ENCODE measurements around the gene HCLS1.
"Not testable (repeated sequence)": the region's sequence is repeated elsewhere in the genome, so short reads cannot be mapped to it uniquely, and the experiment has no call there.

The HCLS1 gene, protein sequence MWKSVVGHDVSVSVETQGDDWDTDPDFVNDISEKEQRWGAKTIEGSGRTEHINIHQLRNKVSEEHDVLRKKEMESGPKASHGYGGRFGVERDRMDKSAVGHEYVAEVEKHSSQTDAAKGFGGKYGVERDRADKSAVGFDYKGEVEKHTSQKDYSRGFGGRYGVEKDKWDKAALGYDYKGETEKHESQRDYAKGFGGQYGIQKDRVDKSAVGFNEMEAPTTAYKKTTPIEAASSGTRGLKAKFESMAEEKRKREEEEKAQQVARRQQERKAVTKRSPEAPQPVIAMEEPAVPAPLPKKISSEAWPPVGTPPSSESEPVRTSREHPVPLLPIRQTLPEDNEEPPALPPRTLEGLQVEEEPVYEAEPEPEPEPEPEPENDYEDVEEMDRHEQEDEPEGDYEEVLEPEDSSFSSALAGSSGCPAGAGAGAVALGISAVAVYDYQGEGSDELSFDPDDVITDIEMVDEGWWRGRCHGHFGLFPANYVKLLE

DNA sequence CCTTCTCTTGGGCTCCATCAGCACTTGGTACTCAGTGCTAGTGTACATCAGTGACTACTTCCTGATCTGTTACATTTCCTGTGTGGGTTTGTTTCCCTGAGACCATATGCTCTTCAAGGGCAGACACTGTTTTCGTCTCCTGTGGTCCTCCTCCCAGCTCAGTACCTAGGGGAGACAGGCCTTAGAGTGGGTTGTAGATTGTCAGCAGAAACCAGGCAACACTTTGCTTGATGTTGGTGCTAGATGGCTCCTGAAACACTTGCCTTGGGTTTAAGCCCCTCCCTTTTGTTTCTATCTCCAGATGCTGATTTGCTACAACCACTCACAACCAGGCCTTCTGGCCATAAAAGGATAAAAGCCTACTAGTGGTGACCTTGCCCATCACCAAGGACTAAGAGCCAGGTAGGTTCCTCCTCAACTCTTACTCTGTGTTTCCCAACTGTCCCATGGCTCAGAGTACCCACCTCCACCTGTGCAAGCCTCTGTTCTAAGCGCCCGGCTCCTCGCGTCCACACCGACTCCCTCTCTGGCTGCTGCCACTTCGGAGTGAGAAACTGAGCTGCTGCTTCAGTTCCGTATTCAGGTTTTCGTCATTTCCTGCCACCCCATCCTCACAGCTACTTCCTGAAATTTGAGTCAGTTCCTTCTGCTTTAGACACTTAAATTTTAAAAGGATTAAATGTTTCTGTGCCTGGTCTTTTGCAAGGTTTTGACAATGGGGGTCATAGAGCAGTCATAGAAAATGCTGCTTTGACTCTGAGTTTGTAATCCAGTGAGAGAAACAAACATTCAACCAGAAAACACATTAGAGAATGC, at the start of gene HCLS1:
Gene HCLS1 (minus strand): TSS at position 548 of the 816 bp plus-strand sequence. CDS start 2,556 bp downstream, outside the sequence.
- DNase-seq = no peak

DNA sequence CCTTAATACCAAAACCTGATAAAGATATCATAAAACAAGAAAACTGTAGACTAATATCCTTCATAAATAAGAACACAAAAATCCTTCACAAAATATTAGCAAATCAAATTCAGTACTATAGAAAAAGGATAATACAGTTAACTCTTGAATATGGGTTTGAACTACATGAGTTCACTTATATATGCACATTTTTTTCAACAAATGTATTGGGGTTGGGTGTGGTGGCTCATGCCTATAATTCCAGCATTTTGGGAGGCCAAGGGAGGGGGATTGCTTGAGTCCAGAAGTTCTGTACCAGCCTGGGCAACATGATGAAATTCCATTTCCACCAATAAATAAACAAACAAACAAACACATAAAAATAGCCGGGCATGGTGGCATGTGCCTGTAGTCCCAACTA, 49.6 kb upstream of the HCLS1 start:
- no peak for DNase-seq

DNA sequence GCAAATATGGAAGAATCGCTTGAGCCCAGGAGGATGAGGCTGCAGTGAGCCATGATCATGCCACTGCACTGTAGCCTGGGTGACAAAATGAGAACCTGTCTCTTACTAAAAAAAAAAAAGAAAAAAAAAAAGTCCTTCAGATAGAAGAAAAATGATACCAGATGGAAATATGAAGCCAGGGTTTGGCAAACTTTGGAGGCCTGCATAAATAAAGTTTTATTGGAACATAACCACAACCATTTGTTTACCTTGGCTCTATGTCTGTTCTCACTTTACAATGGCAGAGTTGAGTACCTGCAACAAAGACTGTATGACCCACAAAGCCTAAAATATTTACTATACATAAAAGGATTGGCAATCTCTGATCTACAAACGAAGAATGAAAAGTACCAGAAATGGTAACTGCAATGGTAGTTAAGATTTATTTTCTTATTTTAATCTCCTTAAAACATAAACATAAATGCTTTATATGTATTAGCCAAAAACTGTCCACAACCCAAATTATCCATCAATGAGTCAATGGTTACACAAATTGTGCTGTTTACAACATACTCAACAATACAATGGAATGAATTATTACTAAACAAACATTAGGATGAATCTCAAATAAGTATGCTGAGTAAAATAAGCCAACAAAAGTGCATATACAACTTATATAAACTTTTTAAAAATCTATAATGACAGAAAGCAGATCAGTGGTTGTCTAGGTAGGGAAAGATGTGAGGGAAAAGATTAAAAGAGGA, 47.0 kb upstream of the HCLS1 start:
- DNase-seq = no peak

DNA sequence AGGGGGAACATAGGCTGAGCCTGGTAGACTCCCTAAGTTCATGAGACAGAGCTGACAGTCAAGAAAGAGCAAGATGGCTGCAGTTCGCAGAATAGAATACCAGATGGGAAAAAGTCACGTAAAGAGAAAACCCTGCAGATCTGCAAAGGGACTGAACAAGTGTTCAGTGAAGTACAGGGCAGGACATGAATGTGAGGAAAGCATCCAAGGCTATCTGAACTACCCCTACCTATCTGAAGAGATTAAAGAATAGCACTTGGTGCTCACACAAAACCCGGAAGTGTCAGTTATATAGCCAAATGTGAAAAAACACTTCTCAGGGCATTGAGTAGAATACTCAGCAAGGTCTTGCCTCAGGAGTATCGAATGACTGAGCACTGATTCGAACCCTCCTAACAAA, 44.8 kb upstream of the HCLS1 start:
- no peak for DNase-seq

DNA sequence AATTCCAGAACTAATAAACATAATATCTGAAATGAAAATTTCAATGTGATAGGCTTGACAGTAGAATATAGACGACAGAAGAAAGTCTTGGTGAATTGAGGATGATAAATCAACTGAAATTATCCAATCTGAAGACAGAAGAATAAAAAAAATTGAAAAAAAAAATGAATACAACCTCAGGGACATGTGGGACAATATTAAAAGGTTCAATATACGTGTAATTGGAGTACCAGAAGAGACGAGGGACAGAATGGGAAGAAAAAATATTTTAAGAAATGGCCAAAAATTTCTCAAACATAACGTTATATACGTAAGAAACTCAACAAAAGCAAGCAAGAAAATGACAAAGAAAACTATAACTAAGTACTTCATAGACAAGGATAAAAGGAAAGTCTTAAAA, 43.3 kb upstream of the HCLS1 start:
- DNase-seq = no peak

DNA sequence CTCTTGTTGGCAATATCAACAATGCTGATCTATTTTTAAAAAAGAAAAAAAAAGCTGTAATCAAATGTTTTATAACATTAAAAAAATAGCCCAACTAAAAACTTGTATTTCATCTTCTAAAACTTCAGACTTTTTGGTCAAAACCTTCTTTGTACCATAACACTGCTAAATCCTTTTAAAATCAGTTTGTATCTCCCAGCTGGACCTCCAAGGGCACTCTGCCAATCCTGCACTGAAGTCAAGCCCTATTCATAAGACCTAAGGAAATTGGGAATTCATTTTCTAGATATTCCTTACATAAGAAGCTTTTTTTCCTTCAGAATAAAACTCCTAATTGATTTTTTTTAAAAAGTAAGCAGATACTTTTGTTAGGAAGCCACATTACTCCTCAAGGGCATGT, 38.2 kb upstream of the HCLS1 start:
- DNase-seq = no peak

DNA sequence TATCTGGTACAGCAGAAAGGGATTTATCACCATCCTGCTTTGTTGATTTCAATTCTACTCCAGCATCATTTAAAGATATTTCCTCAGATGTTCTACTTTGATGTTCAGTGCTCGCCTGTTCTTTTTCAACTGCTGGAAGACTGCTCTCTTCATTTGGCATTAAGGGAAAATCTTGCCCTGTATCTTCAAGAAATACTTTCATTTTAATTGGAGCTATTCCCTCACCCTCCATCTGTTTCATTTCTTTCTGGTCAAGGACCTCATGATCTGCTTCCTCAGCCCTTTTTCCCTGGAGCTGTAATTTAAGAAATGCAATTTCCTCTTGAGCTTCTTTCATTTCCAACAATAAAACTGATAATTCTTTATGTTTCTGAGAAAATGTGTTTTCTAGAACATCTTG, 37.8 kb upstream of the HCLS1 start:
- DNase-seq = no peak

DNA sequence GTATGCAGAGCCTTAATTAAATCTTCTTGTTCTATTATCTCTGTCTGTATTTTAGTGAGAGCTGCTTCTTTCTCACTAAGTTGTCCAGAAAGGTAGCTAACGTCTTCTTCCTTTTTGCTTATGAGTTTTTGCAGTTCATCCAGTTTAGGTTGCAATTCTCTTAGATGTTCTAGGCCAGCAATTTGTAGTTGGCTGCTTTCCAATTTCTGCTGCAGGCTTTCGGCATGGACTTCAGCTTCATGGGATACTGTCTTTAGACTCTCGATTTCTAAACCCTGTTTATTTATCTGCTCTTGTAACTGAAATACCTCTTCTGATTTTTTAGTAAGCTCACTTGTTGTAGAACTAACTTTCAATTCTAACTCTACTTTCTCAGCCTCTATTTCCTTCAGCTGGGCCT, 35.5 kb upstream of the HCLS1 start:
- DNase-seq = no peak

DNA sequence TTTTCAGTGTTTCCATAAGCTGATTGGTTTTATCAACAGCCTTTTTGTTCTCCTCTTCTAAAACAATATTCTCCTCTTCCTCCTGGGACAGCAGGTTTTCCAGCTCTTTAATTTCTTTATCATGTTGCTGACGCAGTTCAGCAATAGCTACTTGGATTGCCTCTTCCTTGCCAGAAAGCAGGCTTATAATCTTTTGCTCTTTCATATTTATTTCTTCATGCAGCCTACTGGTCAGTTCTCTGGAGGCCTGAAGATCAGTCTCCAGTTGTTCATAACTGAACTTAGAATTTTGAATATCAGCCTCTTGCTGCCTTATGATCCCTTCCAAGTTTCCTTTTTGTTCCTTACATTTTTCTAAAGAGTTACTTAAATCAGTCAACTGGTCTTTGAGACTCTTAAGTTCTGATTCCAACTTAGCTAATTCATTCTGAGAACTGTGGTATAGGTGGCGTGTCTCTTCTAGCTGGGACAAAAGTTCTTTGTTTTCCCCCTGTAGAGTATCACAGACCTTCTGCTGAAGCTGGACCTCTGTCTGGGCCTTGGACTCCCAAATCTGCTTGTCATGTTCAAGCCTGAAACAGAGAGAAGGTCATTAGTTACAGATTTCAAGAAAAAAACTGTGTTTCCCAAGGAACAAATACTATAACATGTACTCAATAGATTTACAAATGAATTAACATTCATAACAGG, 31.5 kb upstream of the HCLS1 start:
- DNase-seq = no peak

DNA sequence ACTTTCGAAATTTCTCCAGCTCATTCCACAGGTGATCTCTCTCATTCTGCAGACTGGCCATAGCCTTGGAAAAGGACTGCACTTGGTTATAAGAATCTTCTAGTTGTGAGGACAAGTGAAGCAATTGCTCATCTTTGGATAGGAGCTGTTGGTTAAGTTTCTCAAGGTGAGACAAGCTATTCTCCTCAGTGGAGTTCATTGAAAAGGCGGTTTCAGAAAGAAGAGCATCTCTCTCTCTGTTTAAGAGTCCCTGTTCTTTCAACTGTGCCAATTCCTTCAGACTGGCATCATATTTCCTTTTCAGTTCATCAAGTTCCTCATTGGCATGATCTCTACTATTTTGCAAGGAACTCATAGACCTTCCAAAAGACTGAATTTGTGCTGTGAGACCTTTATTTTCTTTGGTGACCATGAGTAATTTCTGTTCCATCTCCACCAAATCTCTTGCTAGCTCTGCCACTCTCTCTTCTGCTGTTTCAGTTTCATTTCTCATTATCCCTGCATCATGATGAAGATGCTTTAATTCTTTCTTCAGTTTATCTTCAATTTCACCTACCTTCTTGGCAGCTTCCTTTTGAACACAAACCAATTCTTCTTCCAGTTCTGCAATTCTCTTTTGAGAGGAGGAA, 30.2 kb upstream of the HCLS1 start:
- no peak for DNase-seq

DNA sequence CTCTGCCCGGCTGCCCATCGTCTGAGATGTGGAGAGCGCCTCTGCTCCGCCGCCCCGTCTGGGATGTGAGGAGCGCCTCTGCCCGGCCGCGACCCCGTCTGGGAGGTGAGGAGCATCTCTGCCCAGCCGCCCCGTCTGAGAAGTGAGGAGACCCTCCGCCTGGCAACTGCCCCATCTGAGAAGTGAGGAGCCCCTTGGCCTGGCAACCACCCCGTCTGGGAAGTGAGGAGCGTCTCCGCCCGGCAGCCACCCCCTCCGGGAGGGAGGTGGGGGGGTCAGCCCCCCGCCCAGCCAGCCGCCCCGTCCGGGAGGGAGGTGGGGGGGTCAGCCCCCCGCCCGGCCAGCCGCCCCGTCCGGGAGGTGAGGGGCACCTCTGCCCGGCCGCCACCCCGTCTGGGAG, 28.0 kb upstream of the HCLS1 start:
- DNase-seq = not testable (repeated sequence)

DNA sequence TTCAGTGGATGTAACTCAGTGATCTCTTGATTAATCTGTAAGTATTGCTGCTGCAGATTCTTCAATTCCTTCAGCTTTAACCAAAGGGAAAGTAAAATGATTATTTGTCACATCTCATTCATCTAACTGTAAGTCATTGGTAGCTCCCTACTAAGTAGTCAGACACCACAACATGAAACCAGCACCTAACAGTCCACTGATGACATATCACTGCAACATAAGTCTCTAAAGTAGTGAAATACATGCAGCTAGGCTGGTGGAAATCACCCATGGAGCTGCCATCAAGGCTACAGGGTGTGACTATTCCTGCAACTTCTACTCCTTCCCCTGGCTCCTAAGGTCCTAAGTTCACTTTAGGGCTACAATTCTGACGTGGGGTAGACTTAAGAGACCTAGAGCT, 21.1 kb upstream of the HCLS1 start:
- no peak for DNase-seq

DNA sequence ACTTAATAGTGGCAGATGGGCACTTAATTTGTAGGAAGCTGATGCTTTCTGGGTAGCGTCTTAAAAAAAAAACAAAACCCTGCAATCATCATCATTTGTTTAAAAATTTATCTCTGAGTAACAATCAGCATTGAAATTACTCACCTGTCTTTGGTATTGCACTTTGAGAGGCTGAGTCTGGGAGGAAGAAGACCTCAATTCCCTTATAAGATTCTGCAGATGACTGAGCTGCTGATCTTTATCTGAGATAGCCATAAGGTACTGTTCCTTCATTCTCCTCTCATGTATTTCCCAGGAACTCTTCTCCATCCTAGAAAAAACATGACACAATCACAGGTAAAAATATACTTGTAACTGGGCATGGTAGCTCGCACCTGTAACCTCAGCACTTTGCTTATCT, 16.4 kb upstream of the HCLS1 start:
- DNase-seq = no peak

DNA sequence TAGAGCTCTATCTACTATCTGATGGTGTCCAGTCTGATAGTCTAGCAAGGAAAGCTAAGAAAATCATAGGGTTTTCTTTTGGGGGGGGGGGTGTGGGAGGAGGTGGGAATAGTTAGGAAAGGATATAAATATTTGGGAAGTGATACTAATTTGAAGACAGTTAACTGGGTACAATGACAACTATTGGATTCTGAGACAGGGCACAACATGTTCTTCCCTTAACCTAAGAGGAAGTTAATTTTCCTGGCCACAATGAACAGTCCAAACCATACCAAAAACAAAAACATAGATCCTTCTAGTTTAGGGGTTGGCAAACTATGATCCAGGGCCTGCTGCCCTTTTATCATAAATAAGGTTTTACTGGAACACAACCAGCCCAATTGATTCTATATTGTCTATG, 10.0 kb upstream of the HCLS1 start:
- DNase-seq = no peak

DNA sequence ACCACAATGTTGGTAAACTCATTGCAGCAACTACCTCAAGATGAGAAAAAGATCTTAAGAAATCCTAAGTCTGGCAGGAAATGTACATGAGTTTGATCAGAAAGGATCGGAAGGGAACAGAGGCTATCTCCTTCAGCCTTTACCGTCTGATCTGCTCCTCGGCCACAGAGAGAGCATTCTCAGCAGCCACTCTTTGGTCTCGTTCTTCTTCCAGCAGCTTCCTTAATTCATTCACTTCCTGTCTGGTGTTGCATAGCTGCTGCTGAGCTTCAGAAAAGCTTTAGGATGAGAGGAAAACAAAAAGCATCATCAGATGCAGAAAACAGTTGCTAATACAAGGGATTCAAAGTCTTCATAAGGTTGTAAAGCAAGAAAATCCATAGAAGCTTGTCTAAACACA, 6.6 kb upstream of the HCLS1 start:
- DNase-seq = no peak

DNA sequence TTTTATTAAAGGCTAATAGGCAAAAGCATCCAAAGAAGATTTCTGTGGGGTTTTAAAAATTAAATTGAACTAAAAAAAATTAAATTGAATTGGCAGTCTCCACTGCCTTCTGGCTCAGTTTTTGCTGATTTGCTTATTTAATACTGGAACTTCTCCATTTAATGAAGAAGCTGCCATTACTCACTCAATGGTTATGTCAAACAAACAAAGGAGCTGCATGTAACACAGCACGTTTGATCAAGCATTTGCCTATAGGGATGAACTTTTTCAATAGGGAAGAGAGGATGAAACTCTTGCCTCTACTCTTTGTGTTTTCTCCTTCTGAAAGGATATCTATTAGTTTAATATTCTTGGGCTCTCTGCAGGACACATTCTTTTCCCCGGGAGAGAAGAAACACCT, 4.8 kb upstream of the HCLS1 start:
- DNase-seq = no peak

DNA sequence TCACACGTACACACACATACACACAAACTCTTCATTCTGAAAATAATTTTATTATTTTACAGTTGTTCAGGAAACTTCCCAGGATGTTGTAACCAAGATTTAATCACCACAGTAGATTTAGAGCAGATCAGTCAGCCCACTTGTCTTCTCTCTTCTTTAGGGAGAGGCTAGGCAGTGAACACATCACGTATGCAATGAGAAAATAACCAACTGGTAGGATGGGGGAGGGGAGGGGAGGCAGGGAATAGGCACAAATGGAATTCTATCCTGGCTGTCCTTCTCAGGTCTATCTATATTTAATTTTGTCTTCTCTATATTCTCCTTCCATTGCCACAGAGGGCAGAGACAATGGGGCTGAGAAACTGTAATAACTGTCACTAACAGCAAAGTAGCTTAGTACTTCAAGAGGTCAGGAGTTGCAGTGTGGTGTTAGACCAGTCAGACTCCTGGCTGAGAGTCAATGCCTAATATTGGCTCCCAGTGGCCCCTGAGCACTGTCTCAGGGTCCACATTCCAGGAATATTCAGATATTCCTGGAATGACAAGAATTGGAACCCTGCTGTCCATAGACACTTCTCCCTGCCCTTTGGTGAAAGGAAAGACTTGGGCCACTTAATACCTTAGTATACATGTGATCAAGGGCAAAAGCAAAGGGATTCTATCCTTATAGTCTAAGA, 2.6 kb upstream of the HCLS1 start:
- DNase-seq = no peak

DNA sequence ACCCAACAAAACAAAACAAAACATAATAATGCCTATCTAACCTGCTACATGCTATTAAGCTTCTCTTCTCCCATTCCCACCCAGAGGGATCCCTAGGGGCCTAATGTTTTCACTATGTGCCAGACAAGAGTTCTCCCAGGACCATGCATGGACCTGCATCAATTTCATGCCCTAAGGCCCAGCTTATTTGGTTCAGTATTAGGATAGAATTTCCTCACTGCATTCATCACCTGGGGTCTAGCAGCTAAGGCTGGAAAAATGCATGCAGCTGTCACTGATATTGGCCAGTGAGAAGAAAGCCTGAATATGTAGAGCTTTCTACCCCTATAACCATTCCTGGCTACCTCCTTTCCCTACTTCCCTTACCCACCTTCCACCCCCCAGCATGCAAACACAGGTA, 2.0 kb upstream of the HCLS1 start:
- DNase-seq = no peak

DNA sequence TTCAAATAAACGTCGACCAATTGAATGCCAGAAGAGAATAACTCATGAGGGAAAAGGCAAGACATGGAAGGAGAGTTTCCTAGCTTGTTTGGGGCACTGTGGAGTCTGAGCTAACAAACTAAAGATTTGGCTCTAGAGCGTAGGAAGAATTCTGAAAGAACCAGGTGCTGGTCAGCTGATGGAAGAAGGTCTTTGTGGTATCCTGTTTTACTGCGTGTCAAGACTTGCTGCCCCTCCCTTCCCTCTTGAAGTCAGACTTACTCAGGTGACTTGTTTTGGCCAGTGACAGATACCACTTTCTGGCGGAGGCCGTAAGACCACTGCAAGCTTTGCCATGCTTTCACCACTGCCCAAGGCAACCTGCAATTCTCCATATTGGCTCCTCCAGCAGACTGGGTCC, 673 bp upstream of the HCLS1 start:
- DNase-seq = no peak

DNA sequence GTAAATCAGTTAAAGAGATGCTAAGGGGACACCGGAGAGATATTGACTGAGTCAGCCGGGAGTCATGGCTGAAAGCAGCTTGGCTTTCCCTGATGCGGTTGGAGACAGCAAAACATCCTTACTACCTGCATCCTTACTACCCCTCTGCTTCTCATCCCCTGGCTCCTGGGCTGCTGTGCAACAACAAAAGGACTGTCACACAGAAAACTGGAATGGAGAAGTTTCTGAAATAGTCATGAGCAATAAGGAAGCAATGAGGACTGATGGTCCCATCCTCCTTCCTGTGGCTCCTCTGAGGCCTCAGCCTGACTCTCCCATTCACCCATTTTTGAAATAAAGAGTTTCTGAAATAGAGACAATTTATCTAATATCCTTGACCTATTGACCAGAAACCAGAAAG, 1.1 kb downstream of the HCLS1 start:
- DNase-seq = no peak

DNA sequence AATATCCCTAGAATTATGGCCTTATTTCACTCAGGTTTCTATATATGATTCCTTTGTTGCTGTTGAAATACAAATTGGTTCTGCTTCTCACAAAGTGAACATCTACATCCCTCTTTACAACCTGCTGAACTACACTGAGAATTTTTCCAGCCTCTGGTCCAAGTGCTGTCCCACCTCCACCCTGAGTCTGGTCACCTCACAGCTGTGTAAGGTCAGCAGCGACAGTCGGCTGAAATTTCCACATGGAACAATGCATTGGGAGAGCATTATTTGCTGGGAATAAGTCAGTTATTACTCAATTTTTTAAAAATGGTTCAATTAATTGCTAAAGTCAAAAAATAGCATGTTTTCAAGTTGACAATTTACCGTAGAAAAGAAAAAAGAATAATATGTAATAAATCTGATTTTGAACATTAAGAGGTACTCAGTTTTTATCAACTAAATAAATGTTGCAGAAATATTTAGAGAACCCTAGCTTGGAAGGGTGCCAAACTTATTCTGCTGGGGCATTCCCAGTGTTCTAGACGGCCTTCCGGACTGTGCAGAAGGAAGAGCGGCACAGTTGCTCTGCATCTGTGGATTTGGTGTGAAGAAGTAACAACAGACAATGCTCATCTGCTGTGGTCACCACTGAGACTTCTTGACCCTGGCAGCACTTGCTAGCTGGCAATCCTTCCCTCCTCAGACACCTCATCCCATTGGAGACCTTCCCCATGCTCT, 1.8 kb downstream of the HCLS1 start:
- DNase-seq = no peak
